Measurements from ENCODE around the gene CD96.
A peak's percentile ranks its signal among the peaks of the same experiment; 100 is the strongest.
"Not testable (repeated sequence)": the region's sequence is repeated elsewhere in the genome, so short reads cannot be mapped to it uniquely, and the experiment has no call there.

CD96 gene

DNA sequence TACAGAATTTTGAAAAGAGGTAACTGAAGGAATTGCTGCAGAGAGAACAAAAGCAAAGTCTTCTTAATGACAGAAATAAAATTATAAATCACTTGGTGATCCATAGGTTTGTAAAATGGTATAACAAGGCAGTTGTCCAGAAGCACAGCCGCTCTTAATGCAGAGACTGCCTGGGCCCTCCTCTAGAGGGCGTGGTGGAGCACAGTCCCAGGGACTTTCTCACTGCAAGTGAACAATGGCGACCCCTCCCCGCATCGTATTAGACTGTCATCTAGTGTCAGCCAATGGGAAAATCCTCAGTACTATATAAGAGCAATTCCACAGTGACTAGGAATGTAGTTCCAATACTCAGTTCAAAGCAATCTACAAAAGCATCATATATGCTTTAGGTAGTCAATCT is 79.5 kb downstream of the CD96 start:
- DNase-seq (ENCODE audit: low read depth in 3 of 3), result peak in 1 of 3 donors; percentile 35

DNA sequence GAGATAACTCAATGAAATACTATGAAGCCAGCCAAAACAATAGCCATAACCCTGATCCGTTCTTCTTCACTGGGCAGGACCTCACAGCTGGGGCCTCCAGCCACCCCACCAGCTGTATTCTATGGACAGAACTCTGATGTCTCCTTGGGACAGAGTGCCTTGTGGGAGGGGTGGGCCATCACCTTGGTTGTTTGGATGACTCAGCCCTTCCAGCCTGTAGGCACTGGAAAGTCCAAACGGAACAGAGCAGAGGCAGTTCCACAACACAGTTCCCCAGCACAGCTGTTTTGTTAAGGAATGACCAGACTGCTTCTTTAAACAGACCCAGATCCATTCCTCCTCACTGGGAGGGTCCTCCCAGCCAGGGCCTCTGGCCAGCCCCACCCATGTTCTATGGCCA is 85.1 kb downstream of the CD96 start:
- DNase-seq (ENCODE audit: low read depth in 3 of 3), result no peak

DNA sequence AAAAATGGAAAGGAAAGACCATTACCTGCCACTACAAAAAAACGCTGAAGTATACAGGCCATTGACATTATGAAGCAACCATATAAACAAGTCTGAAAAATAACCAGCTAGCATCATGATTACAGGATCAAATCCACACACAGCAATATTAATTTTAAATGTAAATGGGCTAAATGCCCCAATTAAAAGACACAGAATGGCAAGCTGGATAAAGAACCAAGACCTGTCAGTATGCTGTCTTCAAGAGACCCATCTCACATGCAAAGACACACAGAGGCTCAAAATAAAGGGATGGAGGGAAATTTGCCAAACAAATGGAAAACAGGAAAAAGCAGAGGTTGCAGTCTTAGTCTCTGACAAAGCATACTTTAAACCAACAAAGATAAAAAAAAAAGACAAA is 87.0 kb downstream of the CD96 start:
- DNase-seq (ENCODE audit: low read depth in 3 of 3), result not testable (repeated sequence)

DNA sequence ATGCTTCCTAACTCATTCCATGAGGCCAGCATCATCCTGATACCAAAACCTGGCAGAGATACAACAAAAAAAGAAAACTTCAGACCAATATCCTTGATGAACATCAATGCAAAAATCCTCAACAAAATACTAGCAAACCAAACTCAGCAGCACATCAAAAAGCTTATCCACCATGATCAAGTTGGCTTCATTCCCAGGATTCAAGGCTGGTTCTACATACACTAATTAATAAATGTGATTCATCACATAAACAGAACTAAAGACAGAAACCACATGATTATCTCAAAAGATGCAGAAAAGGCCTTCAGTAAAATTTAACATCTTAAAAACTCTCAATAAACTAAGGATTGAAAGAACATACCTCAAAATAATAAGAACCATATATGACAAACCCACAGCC is 88.6 kb downstream of the CD96 start:
- DNase-seq (ENCODE audit: low read depth in 3 of 3), result not testable (repeated sequence)

GRCh38 chr3:111635403-111635802 is 93.4 kb downstream of the CD96 start:
- no peak for DNase-seq (ENCODE audit: low read depth in 3 of 3)

GRCh38 chr3:111636366-111636885 is 94.4 kb downstream of the CD96 start:
- no peak for DNase-seq (ENCODE audit: low read depth in 3 of 3)

DNA sequence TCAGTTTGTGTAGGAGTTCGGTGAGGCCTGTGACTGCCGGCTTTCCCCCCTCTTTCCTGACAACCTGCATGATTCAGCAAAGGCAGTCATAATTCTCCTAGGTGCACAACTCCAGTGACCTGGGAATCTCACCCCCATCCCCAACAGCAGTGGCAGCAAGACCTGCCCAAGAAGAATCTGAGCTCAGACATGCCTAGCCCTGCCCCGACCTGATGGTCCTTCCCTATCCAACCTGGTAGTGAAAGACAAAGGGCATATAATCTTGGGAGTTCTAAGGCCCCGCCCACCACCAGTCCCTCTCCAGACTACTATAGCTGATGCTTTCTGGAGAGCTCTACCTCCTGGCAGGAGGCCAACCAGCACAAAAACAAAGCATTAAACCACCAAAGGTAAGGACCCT is 97.3 kb downstream of the CD96 start:
- DNase-seq (ENCODE audit: low read depth in 3 of 3), result no peak

GRCh38 chr3:111648991-111649579 is 107.1 kb downstream of the CD96 start:
- DNase-seq (ENCODE audit: low read depth in 3 of 3), result no peak

- DNase-seq (ENCODE audit: low read depth in 3 of 3), result no peak
Observed at GRCh38 chr3:111650378-111651275, 108.6 kb downstream of the CD96 start.

GRCh38 chr3:111652492-111653180 is 110.6 kb downstream of the CD96 start:
- DNase-seq (ENCODE audit: low read depth in 3 of 3), result no peak

DNA sequence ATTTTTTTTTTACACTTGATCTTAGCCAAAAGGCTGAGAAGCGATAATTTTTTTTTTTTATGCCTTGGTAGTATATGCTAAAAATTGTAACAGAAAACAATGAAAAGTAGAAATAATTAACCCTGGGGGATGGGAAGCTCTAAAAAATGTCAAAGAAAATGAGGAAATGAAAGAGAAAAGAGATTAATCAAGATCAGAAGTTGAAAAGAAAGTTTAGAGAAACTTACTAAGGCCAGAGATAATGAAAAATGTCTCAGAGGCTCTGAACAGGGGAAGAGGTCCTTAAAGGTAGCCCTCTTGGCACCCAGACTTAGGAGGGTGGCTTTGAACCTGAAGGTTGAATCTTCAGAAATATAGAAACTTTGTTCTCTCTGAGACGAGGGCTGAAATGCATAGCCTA is 111.8 kb downstream of the CD96 start:
- DNase-seq (ENCODE audit: low read depth in 3 of 3), result no peak

DNA sequence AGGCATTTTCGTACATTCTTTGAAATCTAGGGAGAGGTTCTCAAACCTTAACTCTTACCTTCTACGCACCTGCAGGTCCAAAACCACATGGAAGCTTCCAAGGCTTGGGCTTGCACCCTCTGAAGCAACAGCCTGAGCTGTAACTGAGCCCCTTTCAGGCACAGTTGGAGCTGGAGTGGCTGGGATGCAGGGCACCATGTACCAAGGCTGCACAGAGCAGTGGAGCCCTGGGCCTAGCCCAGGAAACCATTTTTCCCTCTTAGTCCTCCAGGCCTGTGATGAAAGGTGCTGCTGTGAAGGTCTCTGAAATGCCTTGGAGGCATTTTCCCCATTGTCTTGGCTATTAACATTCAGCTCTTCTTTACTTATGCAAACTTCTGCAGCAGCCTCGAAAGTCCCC is 120.0 kb downstream of the CD96 start:
- DNase-seq (ENCODE audit: low read depth in 3 of 3), result no peak

DNA sequence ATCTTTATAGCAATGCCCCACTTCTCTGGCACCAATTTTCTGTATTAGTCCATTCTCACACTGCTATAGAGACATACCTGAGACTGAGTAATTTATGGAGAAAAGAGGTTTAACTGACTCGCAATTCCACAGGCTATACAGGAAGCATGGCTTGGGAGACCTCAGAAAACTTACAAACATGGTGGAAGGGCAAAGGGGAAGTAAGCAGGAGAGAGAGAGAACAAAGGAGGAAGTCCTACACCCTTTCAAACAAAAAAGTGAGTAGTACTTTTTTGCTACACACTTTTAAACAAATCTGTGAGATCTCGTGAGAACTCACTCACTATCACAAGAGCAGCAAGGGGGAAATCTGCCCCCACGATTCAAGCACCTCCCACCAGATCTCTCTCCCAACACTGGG is 120.9 kb downstream of the CD96 start:
- DNase-seq (ENCODE audit: low read depth in 3 of 3), result no peak

DNA sequence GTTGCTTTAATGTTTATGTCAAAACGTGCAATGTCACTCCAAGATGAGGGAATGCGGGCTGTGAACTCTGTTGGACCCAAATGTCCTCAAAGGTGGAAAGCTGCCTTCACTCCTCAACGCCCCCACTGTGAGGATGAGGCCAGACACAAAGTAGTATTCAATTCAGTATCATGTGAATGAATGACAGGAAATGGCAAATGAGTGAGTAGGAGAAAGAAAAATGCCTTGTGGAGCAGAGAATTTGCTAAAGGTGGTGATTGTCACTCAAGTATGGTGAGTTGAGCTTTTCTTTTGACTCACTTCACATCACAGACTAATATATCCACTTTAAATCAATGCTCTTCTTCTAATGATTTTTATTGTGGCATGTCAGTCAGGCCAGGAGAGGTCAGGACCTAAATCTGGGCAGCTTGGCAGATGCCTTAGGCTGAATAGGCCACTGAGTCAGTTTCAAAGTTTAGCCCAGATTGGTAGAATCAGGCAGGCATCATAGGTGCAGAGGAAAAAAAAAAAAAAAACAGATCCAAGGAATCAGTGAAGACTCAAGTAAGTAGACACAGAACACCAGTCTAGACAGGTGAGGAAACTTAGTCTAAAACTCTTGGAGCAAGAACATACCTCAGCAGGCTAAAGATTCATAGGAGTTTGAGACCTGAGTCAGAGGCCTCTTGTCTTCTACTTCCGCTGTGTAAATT is 124.2 kb downstream of the CD96 start:
- no peak for DNase-seq (ENCODE audit: low read depth in 3 of 3)

DNA sequence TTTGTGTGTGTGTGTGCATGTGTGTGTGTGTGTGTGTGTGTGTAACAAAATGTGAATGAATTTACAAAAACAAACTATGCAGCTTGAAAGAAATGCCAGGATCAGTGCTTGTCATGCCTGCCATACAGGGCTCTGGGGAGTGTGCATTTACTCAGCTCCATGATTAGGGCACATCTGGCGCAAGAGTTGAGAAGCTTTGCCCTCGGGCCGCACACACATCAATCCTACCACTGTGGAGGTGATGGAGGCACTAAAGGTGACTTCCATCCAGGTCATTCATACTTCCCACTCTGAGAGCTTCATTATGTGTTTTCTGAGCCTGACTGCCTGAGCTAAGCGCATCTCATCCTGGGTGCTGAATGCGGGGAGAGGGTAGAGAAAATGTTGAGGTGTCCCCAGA is 125.2 kb downstream of the CD96 start:
- no peak for DNase-seq (ENCODE audit: low read depth in 3 of 3)

DNA sequence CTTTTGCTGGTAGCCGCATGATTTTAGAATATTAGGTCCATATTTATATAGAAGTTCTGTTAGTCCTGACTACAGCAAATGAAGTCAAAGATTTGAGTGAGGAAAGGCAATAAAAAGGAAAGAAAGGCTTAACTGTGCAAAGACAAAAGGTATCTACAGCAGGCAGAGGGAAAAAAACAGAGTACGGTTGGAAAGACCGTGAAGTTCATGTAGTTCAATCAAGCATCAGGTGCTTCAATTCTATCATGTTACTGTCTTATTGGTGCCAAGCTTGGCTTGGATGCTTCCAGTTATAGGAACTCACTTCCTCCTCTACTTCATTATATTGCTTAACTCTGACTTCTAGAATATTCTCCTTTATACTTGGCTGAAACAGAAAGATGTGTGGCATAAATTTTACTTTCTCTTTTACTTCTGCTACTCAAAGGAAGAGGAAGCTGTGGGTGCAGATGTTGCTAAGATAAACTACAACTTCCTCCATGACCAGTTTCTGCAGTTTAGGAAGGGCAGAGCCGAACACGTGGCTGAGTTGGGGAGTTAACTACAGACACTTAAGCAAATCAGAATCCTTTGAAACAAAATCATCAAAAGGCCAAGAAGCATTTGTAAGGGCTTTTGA is 125.7 kb downstream of the CD96 start:
- peak; percentile 16 to 57 (median 45) for DNase-seq (ENCODE audit: low read depth in 3 of 3)

GRCh38 chr3:111668326-111668725 is 126.3 kb downstream of the CD96 start:
- no peak for DNase-seq (ENCODE audit: low read depth in 3 of 3)

DNA sequence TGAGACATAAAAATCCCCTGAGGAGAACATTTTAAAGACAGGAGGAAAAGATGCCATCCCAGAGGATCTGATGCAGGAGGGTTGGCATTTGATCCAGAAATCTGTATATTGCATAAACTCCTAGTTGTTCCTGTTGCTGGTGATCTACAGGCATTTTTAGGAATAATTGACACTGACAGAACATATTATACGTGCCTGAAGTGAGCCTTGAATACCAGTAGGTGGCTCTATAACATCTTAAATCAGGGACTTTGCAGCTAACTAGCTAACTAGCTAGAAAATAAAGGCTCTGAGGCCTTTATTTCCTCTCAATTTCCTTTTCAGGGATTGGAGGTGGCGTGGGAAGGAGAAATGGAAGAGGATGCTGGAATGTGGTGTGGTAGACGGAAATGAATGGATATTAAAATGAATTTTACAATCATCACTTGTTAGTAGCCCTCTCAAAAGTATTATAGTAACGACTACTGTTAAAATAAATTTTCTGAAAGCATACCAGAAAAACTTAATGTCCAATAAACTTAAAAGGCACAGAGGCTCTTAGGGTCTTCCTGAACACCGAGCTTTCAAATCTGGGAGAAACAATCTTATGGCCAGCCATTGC is 127.0 kb downstream of the CD96 start:
- DNase-seq (ENCODE audit: low read depth in 3 of 3), result no peak

DNA sequence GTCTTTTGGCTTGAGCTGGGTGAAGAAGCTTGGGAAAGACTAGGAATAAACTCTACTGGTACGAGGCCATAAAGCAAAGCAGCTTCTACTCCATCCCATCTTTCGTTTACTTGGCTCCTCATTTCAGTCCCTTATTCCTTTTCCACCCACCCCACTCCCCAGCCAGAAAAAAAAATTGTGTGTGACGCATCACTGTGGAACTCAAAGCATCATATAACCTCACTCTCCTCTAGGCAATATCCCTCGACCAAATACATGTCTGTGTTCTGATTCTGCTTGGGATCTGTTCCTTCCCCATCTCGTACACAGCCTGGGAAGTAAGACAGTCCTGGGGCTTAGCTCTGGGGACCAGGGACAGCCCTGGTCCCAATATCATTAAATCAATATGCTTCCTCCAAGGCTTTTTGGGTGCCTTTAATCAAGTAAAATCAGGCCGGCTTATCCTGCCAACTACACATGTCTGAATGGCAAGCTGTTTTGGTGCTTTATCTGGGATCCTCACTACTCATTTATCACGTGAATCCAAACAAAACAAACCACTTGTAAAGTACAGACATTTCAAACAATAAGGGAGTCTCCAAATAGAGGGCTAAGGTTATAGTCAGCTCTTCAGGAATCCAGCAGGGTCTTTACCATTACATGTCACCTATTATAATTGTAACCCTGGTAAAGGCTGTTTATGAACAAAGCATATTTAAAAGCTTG is 128.1 kb downstream of the CD96 start:
- DNase-seq (ENCODE audit: low read depth in 3 of 3), result no peak

DNA sequence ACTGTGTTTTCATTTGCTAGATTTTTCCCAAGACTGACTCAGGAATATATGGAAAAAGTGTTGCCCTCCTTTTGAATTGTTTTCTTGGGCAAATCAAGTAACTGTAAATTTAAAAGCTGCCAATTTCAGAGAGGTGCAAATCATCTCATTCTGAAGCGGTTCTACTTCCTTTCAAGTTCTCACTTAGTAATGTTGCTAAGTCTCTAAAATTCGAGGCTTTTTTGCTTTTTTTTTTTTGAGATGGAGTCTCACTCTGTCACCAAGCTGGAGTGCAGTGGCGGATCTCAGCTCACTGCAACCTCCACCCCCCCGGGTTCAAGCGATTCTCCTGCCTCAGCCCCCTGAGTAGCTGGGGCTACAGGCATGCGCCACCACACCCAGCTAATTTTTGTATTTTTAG is 130.5 kb downstream of the CD96 start:
- not testable (repeated sequence) for DNase-seq (ENCODE audit: low read depth in 3 of 3)

DNA sequence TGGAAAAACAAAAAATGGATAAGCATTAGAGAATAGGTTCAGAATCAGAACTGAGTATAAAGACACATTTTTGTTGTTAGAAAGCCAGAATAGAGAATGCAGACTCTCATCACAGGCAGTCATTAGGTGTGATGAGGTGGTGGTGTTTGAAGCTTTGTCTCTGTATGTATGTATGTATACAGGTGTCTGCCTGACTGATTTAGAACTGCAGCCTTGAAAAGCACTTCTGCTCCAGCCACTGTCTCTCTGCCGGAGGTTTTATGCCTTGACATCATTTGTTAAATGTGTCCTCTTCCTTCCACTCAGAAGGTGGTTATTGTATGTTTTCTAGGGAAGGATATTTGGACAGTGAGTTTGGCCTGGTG is 133.8 kb downstream of the CD96 start:
- no peak for DNase-seq (ENCODE audit: low read depth in 3 of 3)
